ENCODE measurements around the gene CRYBG1.

DNA sequence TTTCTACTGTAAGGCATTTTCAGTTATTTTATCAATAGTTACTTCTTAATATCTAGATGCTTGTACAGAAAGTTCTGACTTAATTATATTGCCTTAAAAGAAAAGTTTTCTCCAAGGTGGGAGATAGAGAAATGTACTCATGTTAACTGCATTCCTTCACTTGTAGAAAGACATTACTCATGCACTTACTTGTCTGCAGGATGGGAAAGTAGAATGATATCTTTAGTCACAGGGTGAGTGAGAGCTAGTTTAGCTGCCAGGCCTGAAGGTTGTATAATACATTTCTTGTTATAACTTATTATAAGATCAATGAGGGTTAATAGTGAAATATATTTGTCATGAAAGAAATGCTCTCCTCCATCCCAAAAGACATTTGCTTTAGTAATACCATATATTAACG, 92.1 kb downstream of the CRYBG1 start:
- no peak for TF ChIP-seq POLR2AphosphoS5 (IDR thresholded peaks at IDR 0.05; ENCODE audit: borderline replicate concordance, low read depth, low read length)
- no peak for TF ChIP-seq EZH2 (IDR thresholded peaks at IDR 0.05)

Data from SK-N-MC (cell line).